ENCODE data around the gene MYCBP2.

Gene MYCBP2

DNA sequence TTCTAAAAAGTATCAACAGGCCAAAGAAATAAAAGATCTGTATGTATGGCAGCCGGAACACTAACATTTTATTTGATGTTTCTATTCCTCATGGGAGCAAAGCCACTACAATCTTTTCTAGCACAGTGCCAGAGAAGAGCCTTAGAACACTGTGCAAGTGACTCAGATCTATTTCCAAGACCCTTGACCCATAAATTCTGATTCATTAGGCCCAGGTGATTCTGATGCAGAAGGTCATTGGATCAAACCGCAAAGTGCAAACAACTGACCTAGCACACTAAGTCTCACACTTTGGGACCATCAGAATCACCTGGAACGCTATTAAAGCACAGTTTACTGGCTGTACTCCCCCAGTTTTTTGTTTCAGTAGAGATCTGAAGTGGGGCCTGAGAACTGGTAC lies 87.6 kb downstream of the MYCBP2 start:
- H3K4me3 ChIP-seq (ENCODE audit: low read depth, low read length), result no peak overlapping the region
- no peak for DNase-seq (ENCODE audit: low read depth, low spot score)
- ChIA-PET POLR2A (no interaction called here), CTCF (no interaction called here)
- TF ChIP-seq, protein P1, sequence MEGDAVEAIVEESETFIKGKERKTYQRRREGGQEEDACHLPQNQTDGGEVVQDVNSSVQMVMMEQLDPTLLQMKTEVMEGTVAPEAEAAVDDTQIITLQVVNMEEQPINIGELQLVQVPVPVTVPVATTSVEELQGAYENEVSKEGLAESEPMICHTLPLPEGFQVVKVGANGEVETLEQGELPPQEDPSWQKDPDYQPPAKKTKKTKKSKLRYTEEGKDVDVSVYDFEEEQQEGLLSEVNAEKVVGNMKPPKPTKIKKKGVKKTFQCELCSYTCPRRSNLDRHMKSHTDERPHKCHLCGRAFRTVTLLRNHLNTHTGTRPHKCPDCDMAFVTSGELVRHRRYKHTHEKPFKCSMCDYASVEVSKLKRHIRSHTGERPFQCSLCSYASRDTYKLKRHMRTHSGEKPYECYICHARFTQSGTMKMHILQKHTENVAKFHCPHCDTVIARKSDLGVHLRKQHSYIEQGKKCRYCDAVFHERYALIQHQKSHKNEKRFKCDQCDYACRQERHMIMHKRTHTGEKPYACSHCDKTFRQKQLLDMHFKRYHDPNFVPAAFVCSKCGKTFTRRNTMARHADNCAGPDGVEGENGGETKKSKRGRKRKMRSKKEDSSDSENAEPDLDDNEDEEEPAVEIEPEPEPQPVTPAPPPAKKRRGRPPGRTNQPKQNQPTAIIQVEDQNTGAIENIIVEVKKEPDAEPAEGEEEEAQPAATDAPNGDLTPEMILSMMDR (IDR thresholded peaks at IDR 0.05; ENCODE audit: insufficient read depth, low read length, missing control alignments), result no peak

DNA sequence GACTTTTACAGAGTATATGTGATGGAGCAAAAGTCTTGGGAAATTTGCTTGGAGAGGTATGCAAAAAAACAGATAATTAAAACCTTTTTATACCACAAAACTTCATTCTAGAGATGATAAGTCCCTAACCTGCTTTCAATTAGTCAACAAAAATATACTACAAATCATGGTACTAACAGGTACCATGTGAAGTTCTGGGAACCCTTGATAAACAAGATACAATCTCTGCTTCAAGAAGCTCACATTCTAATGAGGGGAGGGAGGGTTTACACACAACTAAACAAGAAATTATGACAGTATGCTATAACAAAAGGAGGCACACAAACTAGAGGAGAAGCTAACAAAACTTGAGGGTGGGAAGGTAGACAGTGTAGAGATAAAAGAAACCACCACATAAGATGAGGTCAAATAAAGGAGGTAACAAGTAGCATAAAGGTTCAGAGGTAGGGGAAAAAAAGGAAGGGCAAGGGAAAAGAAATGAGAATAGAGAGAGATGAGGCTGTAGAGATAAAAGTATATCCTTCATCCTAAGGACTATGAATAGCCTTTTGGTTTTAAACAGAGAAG lies 91.4 kb downstream of the MYCBP2 start:
- TF ChIP-seq, protein P1 (IDR thresholded peaks at IDR 0.05; ENCODE audit: insufficient read depth, low read length, missing control alignments), result no peak
- ChIA-PET POLR2A (no interaction called here), CTCF (interaction anchor here (1.6 kb wide), 1 partner anchor 243 kb away, joined by 4 read pairs; no protein-coding TSS in a partner anchor)
- no peak for DNase-seq (ENCODE audit: low read depth, low spot score)
- no peak overlapping the region for H3K4me3 ChIP-seq (ENCODE audit: low read depth, low read length)

DNA sequence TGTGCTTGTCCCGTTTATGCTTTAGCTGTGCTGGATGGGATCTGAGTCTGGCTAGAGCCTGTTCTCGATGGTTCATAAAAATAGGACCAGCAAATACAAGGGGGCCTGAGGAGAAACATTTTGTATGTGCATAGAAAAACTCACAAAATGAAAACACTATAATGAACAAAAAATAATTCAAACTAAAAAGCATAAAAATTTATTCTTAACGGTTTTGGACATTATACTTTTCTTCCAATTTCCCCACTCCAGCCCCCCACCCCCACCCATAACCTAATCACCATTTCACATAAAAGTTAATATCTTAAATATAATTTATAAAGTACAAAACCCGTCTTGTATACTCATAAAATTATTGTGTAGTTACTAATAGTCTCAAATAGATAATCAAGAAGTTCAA lies 93.7 kb downstream of the MYCBP2 start:
- H3K4me3 ChIP-seq (ENCODE audit: low read depth, low read length), result no peak overlapping the region
- POLR2A ChIA-PET, result no interaction called here
- CTCF ChIA-PET, result interaction anchor here (1.1 kb wide), 1 partner anchor 13 kb away, joined by 3 read pairs; no protein-coding TSS in a partner anchor
- no peak for DNase-seq (ENCODE audit: low read depth, low spot score)
- TF ChIP-seq, protein P1 (IDR thresholded peaks at IDR 0.05; ENCODE audit: insufficient read depth, low read length, missing control alignments), result no peak

DNA sequence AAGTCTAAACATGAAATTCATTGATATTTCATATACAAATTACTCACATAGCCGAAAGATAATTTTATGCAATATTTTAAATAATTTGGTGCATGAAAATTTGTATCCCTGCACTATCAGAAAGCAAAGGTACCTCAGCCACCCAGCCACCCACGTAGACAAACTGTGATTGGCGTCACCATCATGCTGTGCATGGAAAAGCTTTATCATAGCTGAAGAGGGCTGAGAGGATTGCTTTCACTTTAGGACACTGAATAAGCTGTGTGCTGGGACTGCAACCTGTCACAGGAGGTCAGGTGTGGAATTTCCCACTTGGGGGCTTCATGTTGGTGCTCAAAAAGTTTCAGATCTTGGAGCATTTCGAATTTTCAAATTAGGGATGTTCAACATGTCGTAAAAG lies 96.3 kb downstream of the MYCBP2 start:
- ChIA-PET POLR2A (no interaction called here), CTCF (no interaction called here)
- no peak for DNase-seq (ENCODE audit: low read depth, low spot score)
- TF ChIP-seq, protein P1 (IDR thresholded peaks at IDR 0.05; ENCODE audit: insufficient read depth, low read length, missing control alignments), result no peak
- no peak overlapping the region for H3K4me3 ChIP-seq (ENCODE audit: low read depth, low read length)

DNA sequence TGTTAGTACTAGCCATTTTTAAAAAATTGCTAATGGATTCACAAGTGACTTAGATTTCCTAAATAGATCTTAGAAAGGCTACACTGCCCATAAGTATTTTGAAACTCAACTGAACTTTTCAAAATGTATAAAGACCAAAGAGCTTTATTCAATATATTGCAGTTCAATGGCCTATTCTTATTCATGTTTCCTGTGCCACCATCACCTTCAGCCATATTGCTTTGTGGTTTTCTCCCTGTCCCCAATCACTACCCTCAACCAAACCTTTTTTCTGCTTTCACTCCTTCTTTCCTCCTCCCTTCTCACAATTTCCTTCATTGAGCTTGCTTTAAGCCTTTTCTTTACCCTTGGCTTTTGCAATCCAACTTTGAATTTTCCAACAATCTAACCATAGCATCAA lies 100.9 kb downstream of the MYCBP2 start:
- no peak for DNase-seq (ENCODE audit: low read depth, low spot score)
- TF ChIP-seq, protein P1 (IDR thresholded peaks at IDR 0.05; ENCODE audit: insufficient read depth, low read length, missing control alignments), result no peak
- POLR2A ChIA-PET, result no interaction called here
- CTCF ChIA-PET, result no interaction called here
- no peak overlapping the region for H3K4me3 ChIP-seq (ENCODE audit: low read depth, low read length)

DNA sequence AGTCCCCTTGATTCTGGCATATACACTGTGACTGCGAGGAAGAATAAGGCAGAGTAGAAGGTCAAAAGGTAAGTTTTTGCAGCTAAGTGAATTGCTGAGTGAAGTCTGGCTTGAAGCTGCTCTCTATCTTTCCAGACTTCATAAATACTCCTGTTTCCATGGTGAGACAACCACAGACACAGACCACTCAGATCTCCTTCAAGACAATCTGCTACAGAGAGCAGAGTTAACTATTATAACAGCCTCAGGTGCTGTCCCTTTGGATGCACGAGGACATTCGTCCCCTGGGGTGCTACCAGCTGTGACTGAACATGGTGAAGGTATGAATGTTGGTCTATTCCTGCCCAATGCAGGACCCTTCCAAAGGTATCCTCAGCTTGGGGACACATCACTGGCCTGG lies 104.0 kb downstream of the MYCBP2 start:
- CTCF ChIA-PET, result no interaction called here
- DNase-seq (ENCODE audit: low read depth, low spot score), result no peak
- POLR2A ChIA-PET, result no interaction called here
- no peak overlapping the region for H3K4me3 ChIP-seq (ENCODE audit: low read depth, low read length)
- TF ChIP-seq, protein P1 (IDR thresholded peaks at IDR 0.05; ENCODE audit: insufficient read depth, low read length, missing control alignments), result no peak

Measured in AG04449 (cell line).